Measurements from ENCODE around the gene ZC3H11A. TPM values are rescaled to one million over a fixed set of nuclear protein-coding genes. Genes with fewer than 3 reads are reported as not detected.

The ZC3H11A gene
- total and polyA plus RNA-seq, 2 of the 13 experiments (the other 11 are each of a cell fraction or from before 2014, with no cell fraction given), result 56.9 to 59.7 TPM

DNA sequence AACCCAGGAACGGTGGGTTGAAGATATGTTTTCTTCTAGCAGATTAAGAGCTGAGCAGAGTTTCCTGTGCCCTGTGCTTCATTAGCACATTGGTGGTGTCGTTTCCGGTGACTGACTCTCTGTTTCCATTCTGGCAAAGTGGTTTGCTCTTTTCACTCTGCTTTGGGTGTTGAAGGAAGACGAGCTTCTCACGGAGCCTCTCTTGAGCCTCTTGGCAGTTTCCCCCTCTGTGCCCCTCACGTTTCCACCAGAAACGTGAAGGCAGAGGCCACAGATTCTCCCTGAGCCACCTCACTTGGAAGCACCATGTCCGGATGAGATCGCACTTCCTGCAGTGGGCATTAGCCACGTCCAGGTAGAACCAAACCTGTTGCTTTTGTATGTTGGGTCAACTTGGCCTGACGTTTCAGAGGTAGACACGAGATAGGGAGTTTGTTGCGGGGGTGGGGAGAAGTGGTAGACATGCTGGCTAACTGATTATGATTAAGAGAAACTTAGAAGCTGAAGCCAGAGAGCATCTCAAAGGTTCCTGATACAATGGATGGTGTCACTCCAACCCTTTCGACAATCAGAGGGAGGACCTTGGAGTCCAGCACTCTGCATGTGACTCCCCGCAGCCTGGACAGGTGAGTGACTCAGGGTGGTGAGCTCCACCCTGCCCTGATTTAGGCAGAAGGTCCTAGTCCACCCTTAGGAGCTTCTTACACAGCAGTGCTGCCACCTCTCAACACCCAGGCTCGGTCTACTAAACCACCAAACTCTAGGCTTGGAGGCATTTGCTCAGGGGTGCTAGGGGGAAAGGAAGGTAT lies 30.2 kb upstream of the ZC3H11A start, which contains the start of gene LAX1 (continued):
- TF ChIP-seq ZNF883 (CRISPR knock-in tag; IDR thresholded peaks at IDR 0.05; ENCODE audit: not compliant biosample characterization), result no peak
- TF ChIP-seq REXO4 (CRISPR knock-in tag; IDR thresholded peaks at IDR 0.05; ENCODE audit: borderline replicate concordance), result no peak
- TF ChIP-seq BRD4 (CRISPR knock-in tag; IDR thresholded peaks at IDR 0.05), result no peak
- TF ChIP-seq, protein P1, sequence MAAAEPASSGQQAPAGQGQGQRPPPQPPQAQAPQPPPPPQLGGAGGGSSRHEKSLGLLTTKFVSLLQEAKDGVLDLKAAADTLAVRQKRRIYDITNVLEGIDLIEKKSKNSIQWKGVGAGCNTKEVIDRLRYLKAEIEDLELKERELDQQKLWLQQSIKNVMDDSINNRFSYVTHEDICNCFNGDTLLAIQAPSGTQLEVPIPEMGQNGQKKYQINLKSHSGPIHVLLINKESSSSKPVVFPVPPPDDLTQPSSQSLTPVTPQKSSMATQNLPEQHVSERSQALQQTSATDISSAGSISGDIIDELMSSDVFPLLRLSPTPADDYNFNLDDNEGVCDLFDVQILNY (CRISPR knock-in tag; conservative IDR thresholded peaks at IDR 0.05), result no peak
- TF ChIP-seq CBX1 (IDR thresholded peaks at IDR 0.05; ENCODE audit: low read depth), result no peak
- TF ChIP-seq NR2F2 (IDR thresholded peaks at IDR 0.05; ENCODE audit: borderline replicate concordance, low read depth), result no peak
- no peak for TF ChIP-seq SP1 (IDR thresholded peaks at IDR 0.05)
- no peak for TF ChIP-seq SP1 (CRISPR knock-in tag; IDR thresholded peaks at IDR 0.05)
- no peak for TF ChIP-seq MED13 (CRISPR knock-in tag; IDR thresholded peaks at IDR 0.05)
- TF ChIP-seq, protein P2, sequence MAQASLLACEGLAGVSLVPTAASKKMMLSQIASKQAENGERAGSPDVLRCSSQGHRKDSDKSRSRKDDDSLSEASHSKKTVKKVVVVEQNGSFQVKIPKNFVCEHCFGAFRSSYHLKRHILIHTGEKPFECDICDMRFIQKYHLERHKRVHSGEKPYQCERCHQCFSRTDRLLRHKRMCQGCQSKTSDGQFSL (CRISPR knock-in tag; IDR thresholded peaks at IDR 0.05), result no peak
- no peak for TF ChIP-seq HMGA1 (CRISPR knock-in tag; conservative IDR thresholded peaks at IDR 0.05)

DNA sequence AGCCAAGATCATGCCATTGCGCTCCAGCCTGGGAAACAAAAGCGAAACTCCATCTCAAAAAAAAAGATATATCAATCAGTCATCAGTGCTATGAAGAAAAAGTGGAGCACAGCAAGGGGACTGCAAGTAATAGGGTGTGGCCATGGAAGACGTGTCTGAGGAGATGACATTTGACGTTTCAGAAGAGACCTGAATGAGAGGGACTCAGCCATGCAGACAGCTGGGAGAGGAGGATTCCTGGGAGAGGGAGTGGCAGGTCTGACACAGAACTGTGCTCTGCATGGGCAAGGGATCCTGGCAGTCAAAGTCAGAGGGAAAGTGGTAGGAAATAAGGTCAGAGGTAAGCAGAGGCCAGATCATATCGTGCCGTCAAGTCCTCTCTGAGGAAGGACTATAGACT lies 27.2 kb upstream of the ZC3H11A start:
- CTCF ChIA-PET (ENCODE audit: low intra/inter-chr PET ratio, low total read pairs), result no interaction called here
- TF ChIP-seq ZNF263 (CRISPR knock-in tag; IDR thresholded peaks at IDR 0.05), result no peak
- no peak for TF ChIP-seq KLF16 (CRISPR knock-in tag; IDR thresholded peaks at IDR 0.05)
- no peak for TF ChIP-seq ZFP36L1 (CRISPR knock-in tag; IDR thresholded peaks at IDR 0.05)
- TF ChIP-seq STAT5B (CRISPR knock-in tag; IDR thresholded peaks at IDR 0.05), result no peak
- TF ChIP-seq, protein P3, sequence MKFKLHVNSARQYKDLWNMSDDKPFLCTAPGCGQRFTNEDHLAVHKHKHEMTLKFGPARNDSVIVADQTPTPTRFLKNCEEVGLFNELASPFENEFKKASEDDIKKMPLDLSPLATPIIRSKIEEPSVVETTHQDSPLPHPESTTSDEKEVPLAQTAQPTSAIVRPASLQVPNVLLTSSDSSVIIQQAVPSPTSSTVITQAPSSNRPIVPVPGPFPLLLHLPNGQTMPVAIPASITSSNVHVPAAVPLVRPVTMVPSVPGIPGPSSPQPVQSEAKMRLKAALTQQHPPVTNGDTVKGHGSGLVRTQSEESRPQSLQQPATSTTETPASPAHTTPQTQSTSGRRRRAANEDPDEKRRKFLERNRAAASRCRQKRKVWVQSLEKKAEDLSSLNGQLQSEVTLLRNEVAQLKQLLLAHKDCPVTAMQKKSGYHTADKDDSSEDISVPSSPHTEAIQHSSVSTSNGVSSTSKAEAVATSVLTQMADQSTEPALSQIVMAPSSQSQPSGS (CRISPR knock-in tag; IDR thresholded peaks at IDR 0.05), result no peak
- TF ChIP-seq, protein P4, sequence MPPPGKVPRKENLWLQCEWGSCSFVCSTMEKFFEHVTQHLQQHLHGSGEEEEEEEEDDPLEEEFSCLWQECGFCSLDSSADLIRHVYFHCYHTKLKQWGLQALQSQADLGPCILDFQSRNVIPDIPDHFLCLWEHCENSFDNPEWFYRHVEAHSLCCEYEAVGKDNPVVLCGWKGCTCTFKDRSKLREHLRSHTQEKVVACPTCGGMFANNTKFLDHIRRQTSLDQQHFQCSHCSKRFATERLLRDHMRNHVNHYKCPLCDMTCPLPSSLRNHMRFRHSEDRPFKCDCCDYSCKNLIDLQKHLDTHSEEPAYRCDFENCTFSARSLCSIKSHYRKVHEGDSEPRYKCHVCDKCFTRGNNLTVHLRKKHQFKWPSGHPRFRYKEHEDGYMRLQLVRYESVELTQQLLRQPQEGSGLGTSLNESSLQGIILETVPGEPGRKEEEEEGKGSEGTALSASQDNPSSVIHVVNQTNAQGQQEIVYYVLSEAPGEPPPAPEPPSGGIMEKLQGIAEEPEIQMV (CRISPR knock-in tag; IDR thresholded peaks at IDR 0.05; ENCODE audit: low read depth), result no peak
- no peak for TF ChIP-seq RFXANK (CRISPR knock-in tag; IDR thresholded peaks at IDR 0.05)
- TF ChIP-seq ZNF572 (CRISPR knock-in tag; IDR thresholded peaks at IDR 0.05), result no peak
- no peak for TF ChIP-seq ZNF3 (CRISPR knock-in tag; IDR thresholded peaks at IDR 0.05)
- no peak for TF ChIP-seq ZMYM4 (CRISPR knock-in tag; IDR thresholded peaks at IDR 0.05)
- no peak for TF ChIP-seq ZSCAN20 (CRISPR knock-in tag; IDR thresholded peaks at IDR 0.05; ENCODE audit: borderline replicate concordance)
- TF ChIP-seq TAF15 (IDR thresholded peaks at IDR 0.05; ENCODE audit: low read depth, low read length, poor library complexity, severe bottlenecking), result no peak

More for the DNA sequence above, 27.2 kb upstream of the ZC3H11A start:
- Histone ChIP-seq H3K4me1 (ENCODE audit: insufficient read depth, low read length) (peaks cover 22% of the 10 kb centered on the region), H3K36me3 (replicated peaks in 1 of 2; ENCODE audit: control insufficient read depth in 1 of 2, insufficient read depth in 2 of 2, low read length in 2 of 2) (no peaks in the 10 kb centered on the region), H2AFZ (ENCODE audit: low read length) (no peak overlapping the region), H3K27ac (ENCODE audit: extremely low read length, insufficient read depth, low read length) (no peak overlapping the region), H3K79me2 (ENCODE audit: insufficient read depth, low read length) (no peaks in the 10 kb centered on the region), H3K9ac (ENCODE audit: insufficient read depth, low read depth, low read length) (no peak overlapping the region), H3K4me3 (replicated peaks in 1 of 3; ENCODE audit: insufficient read depth in 1 of 3, low read depth in 2 of 3, low read length in 3 of 3) (no peak overlapping the region), H3K9me3 (ENCODE audit: low read length) (no peaks in the 10 kb centered on the region), H3K4me2 (ENCODE audit: low read depth, low read length) (no peak overlapping the region), H3K27me3 (ENCODE audit: control insufficient read depth in 1 of 2, insufficient read depth in 2 of 2, low read length in 2 of 2) (no peaks in the 10 kb centered on the region), H4K20me1 (ENCODE audit: insufficient read depth, low read length) (no peaks in the 10 kb centered on the region)
- ATAC-seq (no peak), DNase-seq (ENCODE audit: low spot score) (no peak), FAIRE-seq (no peak)
- in situ Hi-C loops (cut with HindIII; ENCODE audit: extremely low pct_ligation_motif_present, low pct_unique_long_range_greater_than_20kb), result no loop called here
- POLR2A ChIA-PET, result no interaction called here
- BruUV-seq (replicated peaks), result no TSS peak
- WGBS (ENCODE audit: low lambda C conversion rate), result 52% methylated on average over 6 of the region's 6 CpGs
- intact Hi-C loops (cut with micrococcal nuclease; ENCODE audit: unreplicated experiment), result no loop called here
